Psoas muscle (tissue), 8 donors: Measurements from ENCODE around the gene LPA. TPM values are rescaled to one million over a fixed set of nuclear protein-coding genes. Genes with fewer than 3 reads are reported as not detected.
"Not testable (repeated sequence)": the region's sequence is repeated elsewhere in the genome, so short reads cannot be mapped to it uniquely, and the experiment has no call there.

Experiments used
- ATAC-seq, 4 donors: fragments of 200-7000 bp; cut with Tn5 transposase; one replicate each; pipeline ENCODE4 v1.9.1; 2020; ENCODE audit warnings: moderate library complexity in 3 of 4, mild to moderate bottlenecking in 2 of 4
- DNase-seq, 2 donors: peaks; one replicate each; pipeline ENCODE4 v3.0.0-alpha.2; 2020
- H3K27ac ChIP-seq: fragments of 200-600 bp; one replicate; pipeline ENCODE4 v1.8.0; 2022
- H3K27me3 ChIP-seq, 3 donors: fragments of 200-600 bp in 1 of 3; one replicate each; pipeline versions ENCODE4 v1.6.1 to v1.8.0; 2013 to 2022; ENCODE audit warnings: low read length in 2 of 3, mild to moderate bottlenecking in 2 of 3, moderate library complexity in 1 of 3; ENCODE audit not compliant: insufficient read depth in 3 of 3
- H3K36me3 ChIP-seq, 2 donors: fragments of 200-600 bp in 1 of 2; one replicate each; pipeline versions ENCODE4 v1.6.1 to v1.8.0; 2013 to 2022; ENCODE audit warnings: low read depth in 1 of 2, mild to moderate bottlenecking in 1 of 2, moderate library complexity in 1 of 2; ENCODE audit not compliant: insufficient read depth in 1 of 2
- H3K4me1 ChIP-seq: fragments of 200-600 bp; one replicate; pipeline ENCODE4 v1.8.0; 2022
- H3K4me3 ChIP-seq: fragments of 200-600 bp; one replicate; pipeline ENCODE4 v1.8.0; 2022; ENCODE audit warnings: mild to moderate bottlenecking
- H3K9me3 ChIP-seq: fragments of 200-600 bp; one replicate; pipeline ENCODE4 v1.8.0; 2022
- WGBS, 3 donors: extraction: QIAGEN DNeasy Blood & Tissue Kit; methylation state at CpG; one replicate each; pipeline versions ENCODE4 v1.1.6 to v1.1.7; 2013; 5-methylcytosine and 5-hydroxymethylcytosine counted together
- intact Hi-C, 2 donors: fragments of 100-400 bp; cut with DNase I; formaldehyde crosslinking; loops; one replicate each; pipeline versions ENCODE4 v1.11.0 to v1.14.2; 2022
- polyA plus RNA-seq, 3 donors: library from polyadenylated mRNA; stranded (reverse); fragments of 200-250 nt; gene quantifications; one replicate each; pipeline ENCODE4 v1.2.3, GENCODE V29; 2013
- total RNA-seq, 4 donors: library from RNA; stranded (reverse); fragmentation: NEBNext Ultra II Directional in 2 of 4; extraction: Animal tissue kit (Norgen Biotek cat#: 25700) in 2 of 4; gene quantifications; one replicate each; pipeline versions ENCODE4 v1.2.1 to v1.2.4, GENCODE V29; 2021 to 2023
- TF ChIP-seq, protein P1 (sequence below): fragments of 200-600 bp; IDR thresholded peaks from one replicate; pipeline ENCODE4 v1.8.0; 2022; ENCODE audit warnings: antibody characterized with exemption
- donor health status: healthy with polysubstance abuse.
- donor health status: DM: no; HTN: no; CAD: no; lungs with moderate emphysema.
- donor health status: Bipolar disorder and iron deficiency.
- donor health status: healthy.
- donor health status: DM: yes; HTN: yes; CAD: no.
- donor health status: DM: no; HTN: no; CAD: no.
- donor health status: DM: no; HTN: no; CAD: no.
- donor health status: DM: yes; HTN: yes; CAD: no.

The LPA gene
- total and polyA plus RNA-seq, 7 donors, result 0.17 TPM; not detected in 6

DNA sequence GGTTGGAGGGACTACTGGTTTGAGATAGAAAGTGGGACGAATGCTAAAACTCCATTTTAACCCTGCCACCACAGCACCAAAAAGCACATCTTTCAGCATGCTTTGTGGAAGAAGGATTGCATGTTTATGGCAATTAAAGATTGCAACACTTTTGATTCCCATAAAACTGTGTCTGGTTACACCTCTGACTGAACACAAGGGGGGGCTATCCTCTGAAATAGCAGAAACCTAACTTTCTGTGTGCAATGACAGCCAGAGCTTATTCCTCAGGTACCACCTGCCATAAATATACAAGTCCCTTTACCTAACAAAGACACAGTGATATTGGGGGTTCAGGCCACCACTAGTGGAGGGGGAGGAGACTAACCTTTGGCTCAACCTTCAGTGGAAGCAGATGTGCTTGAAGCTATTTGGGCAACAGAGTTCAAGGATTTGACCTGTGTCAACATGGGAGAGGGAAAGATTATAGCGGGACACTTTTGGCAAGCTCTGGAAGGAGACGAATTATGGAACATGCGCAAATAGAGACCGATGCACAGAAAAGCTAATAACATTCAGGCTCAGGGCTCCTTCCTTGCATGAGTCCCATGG is 28.4 kb upstream of the LPA start:
- ATAC-seq (no peak), DNase-seq (no peak)
- H3K4me3 ChIP-seq, result no peak overlapping the region
- H3K27ac ChIP-seq, result no peak overlapping the region
- no peaks in the 10 kb centered on the region for H3K4me1 ChIP-seq
- H3K36me3 ChIP-seq, result no peaks in the 10 kb centered on the region
- 83 to 88% (median 85%) methylated on average over 5 of the region's 5 CpGs for WGBS, 3 donors
- no peaks in the 10 kb centered on the region for H3K9me3 ChIP-seq
- intact Hi-C loops, result no loop called here
- H3K27me3 ChIP-seq, result peaks cover 0 to 5% (median 0%) of the 10 kb centered on the region in 3 donors
- TF ChIP-seq, protein P1, sequence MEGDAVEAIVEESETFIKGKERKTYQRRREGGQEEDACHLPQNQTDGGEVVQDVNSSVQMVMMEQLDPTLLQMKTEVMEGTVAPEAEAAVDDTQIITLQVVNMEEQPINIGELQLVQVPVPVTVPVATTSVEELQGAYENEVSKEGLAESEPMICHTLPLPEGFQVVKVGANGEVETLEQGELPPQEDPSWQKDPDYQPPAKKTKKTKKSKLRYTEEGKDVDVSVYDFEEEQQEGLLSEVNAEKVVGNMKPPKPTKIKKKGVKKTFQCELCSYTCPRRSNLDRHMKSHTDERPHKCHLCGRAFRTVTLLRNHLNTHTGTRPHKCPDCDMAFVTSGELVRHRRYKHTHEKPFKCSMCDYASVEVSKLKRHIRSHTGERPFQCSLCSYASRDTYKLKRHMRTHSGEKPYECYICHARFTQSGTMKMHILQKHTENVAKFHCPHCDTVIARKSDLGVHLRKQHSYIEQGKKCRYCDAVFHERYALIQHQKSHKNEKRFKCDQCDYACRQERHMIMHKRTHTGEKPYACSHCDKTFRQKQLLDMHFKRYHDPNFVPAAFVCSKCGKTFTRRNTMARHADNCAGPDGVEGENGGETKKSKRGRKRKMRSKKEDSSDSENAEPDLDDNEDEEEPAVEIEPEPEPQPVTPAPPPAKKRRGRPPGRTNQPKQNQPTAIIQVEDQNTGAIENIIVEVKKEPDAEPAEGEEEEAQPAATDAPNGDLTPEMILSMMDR, result no peak

DNA sequence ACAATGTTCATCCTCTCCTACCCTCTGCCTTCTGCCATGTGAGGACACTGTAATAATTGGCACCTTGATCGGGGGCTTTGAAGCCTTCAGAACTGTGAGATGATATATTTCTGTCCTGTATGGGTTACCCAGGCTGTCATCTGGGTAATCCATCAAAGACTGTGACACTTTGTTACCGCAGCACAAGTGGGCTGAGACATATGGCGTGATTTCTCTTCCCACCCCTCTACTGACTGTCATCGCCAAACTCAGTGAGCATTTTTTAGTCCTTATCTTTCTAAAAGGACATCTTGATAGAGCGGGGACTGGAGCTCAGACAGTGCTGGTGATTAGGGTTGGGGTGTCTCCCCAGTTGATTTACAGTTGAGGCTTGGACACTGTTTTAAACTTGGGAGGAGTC is 27.5 kb upstream of the LPA start:
- 88 to 93% (median 91%) methylated on average over 5 of the region's 5 CpGs for WGBS, 3 donors
- Histone ChIP-seq H3K4me3 (no peak overlapping the region), H3K4me1 (no peaks in the 10 kb centered on the region), H3K36me3 (no peaks in the 10 kb centered on the region), H3K9me3 (no peaks in the 10 kb centered on the region), H3K27ac (no peak overlapping the region), H3K27me3 (peaks cover 0 to 5% (median 0%) of the 10 kb centered on the region in 3 donors)
- TF ChIP-seq, protein P1, result no peak
- ATAC-seq (no peak), DNase-seq (no peak)
- intact Hi-C loops, result no loop called here

DNA sequence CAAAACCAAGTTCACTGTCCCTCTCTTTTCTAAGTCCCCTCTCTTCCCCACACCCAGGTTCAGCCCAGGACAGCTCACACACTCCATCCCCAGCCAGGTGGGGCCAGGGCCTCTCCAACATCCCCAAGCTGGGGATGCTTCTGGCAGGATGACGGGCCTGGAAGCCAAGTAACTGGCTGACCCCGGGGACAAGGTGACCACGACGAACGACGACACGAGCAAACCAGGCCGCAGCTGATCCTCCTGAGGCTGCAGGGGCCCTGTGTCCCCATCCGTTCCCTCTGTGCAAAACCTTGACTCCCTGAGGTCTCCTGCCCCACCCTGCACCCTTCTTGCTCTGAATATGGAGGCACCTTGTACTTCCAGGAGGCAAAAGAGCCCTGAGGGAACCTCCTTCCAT is 26.4 kb upstream of the LPA start:
- Histone ChIP-seq H3K4me3 (no peak overlapping the region), H3K9me3 (no peaks in the 10 kb centered on the region), H3K27ac (no peak overlapping the region), H3K36me3 (no peaks in the 10 kb centered on the region), H3K27me3 (peaks cover 0 to 5% (median 0%) of the 10 kb centered on the region in 3 donors), H3K4me1 (no peaks in the 10 kb centered on the region)
- 71 to 78% (median 72%) methylated on average over 9 of the region's 9 CpGs for WGBS, 3 donors
- intact Hi-C loops, result no loop called here
- TF ChIP-seq, protein P1, result no peak
- DNase-seq (no peak), ATAC-seq (no peak)

DNA sequence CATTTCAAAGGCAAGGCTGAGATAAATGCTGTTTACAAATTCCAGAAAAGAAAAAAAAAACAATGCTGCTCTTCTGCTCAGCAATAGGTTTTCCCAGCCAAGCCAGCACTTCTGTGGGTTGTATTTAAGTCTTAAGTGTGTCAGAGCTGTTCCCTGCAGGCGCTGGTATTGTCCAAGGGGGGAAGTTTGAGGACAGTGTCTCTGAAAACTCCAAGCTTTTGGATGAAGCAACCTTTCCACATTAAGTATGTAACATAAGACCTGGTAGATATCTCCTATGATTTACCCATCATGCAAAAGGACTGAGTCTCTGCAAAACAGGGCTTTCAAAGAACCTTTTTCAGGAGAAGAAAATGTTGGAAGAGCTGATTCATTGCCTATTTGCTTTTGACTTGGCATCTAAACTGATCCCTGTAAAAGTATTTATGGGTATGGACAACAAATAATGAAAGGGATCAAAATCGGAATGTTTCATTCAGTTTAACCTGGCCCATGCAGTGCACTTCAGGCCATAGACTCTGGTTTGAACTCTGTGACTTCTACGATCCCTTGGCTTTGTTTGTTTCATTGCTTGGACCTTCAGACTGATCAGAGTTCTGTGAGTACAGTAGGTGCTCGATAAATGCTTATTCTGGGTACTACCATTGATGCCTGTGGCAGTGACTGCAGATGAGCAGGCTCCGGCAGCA is 21.8 kb upstream of the LPA start:
- WGBS, 3 donors, result 83 to 87% (median 84%) methylated on average over 5 of the region's 5 CpGs
- TF ChIP-seq, protein P1, result no peak

DNA sequence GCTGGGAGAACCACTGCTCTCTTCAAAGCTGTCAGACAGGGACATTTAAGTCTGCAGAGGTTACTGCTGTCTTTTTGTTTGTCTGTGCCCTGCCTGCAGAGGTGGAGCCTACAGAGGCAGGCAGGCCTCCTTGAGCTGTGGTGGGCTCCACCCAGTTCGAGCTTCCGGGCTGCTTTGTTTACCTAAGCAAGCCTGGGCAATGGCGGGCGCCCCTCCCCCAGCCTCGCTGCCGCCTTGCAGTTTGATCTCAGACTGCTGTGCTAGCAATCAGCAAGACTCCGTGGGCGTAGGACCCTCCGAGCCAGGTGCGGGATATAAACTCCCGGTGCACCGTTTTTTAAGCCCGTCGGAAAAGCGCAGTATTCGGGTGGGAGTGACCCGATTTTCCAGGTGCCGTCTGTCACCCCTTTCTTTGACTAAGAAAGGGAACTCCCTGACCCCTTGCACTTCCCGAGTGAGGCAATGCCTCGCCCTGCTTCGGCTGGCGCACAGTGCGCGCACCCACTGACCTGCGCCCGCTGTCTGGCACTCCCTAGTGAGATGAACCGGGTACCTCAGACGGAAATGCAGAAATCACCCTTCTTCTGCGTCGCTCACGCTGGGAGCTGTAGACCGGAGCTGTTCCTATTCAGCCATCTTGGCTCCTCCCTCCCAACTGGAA is 21.2 kb upstream of the LPA start:
- H3K9me3 ChIP-seq, H3K4me3 ChIP-seq, H3K36me3 ChIP-seq, H3K4me1 ChIP-seq, H3K27ac ChIP-seq, intact Hi-C loops, H3K27me3 ChIP-seq, ATAC-seq, DNase-seq: not testable (repeated sequence)
- WGBS, 3 donors, result 90 to 95% (median 93%) methylated on average over 26 of the region's 32 CpGs

More for the DNA sequence above, 21.8 kb upstream of the LPA start:
- H3K27me3 ChIP-seq, result no peaks in the 10 kb centered on the region
- H3K27ac ChIP-seq, result no peak overlapping the region
- no peak overlapping the region for H3K4me3 ChIP-seq
- no peaks in the 10 kb centered on the region for H3K36me3 ChIP-seq
- no peak for ATAC-seq
- no peak for DNase-seq
- H3K9me3 ChIP-seq, result no peaks in the 10 kb centered on the region
- H3K4me1 ChIP-seq, result no peaks in the 10 kb centered on the region
- intact Hi-C loops, result no loop called here
